NCI-H146 treated with DMSO at 0.1 percent for 48 hours (cell line): ENCODE measurements around the gene SLC6A8.
"Not testable (repeated sequence)": the region's sequence is repeated elsewhere in the genome, so short reads cannot be mapped to it uniquely, and the experiment has no call there.

Experiments used
- DNase-seq: peaks from one replicate; lab custom pipeline; 2025; ENCODE audit not compliant: unreplicated experiment; lab: John Stamatoyannopoulos, UW

Gene SLC6A8

GRCh38 chrX:153705403-153706060 lies 17.8 kb downstream of the SLC6A8 start:
- not testable (repeated sequence) for DNase-seq

GRCh38 chrX:153706799-153707198 lies 19.1 kb downstream of the SLC6A8 start:
- no peak for DNase-seq

GRCh38 chrX:153707406-153707805 lies 19.7 kb downstream of the SLC6A8 start:
- no peak for DNase-seq

GRCh38 chrX:153708415-153708814 lies 20.7 kb downstream of the SLC6A8 start:
- no peak for DNase-seq

GRCh38 chrX:153709726-153710674 lies 22.3 kb downstream of the SLC6A8 start:
- no peak for DNase-seq

- no peak for DNase-seq
Observed at GRCh38 chrX:153714256-153714655, 26.5 kb downstream of the SLC6A8 start.

GRCh38 chrX:153717445-153717844 lies 29.7 kb downstream of the SLC6A8 start:
- DNase-seq, result no peak

GRCh38 chrX:153719238-153719637 lies 31.5 kb downstream of the SLC6A8 start:
- DNase-seq, result no peak

- no peak for DNase-seq
Observed at GRCh38 chrX:153719701-153720100, 32.0 kb downstream of the SLC6A8 start.

- DNase-seq, result no peak
Observed at GRCh38 chrX:153722704-153723350, 35.1 kb downstream of the SLC6A8 start.

GRCh38 chrX:153723351-153724251 lies 35.9 kb downstream of the SLC6A8 start:
- DNase-seq, result peak; percentile 47

- peak; percentile 78 for DNase-seq
Observed at GRCh38 chrX:153724252-153725038, 36.7 kb downstream of the SLC6A8 start, which contains the start of the genes ABCD1 and BCAP31. Gene ABCD1, plus strand, starts transcription at chrX:153724856. Its CDS starts 411 bp downstream, at chrX:153725267. Gene BCAP31, minus strand, starts transcription at chrX:153724387. Its CDS starts 1,143 bp downstream, at chrX:153723244.

- no peak for DNase-seq
Observed at GRCh38 chrX:153725039-153725831, 37.5 kb downstream of the SLC6A8 start.

GRCh38 chrX:153725832-153726285 lies 38.1 kb downstream of the SLC6A8 start:
- DNase-seq, result no peak

GRCh38 chrX:153726286-153727122 lies 38.8 kb downstream of the SLC6A8 start:
- peak; percentile 44 for DNase-seq

GRCh38 chrX:153727123-153727931 lies 39.6 kb downstream of the SLC6A8 start:
- DNase-seq, result no peak

- no peak for DNase-seq
Observed at GRCh38 chrX:153728095-153728494, 40.4 kb downstream of the SLC6A8 start.
